ENCODE measurements around the gene CDK3.

CDK3 gene

GRCh38 chr17:76009447-76009846 is 8.8 kb downstream of the CDK3 start:
- no peak for TF ChIP-seq CTCF (IDR thresholded peaks at IDR 0.05; ENCODE audit: borderline replicate concordance, insufficient read depth, low read depth, low read length)
- H3K4me3 ChIP-seq (ENCODE audit: low read depth, low read length): no peak overlapping the region

- no peak for TF ChIP-seq CTCF (IDR thresholded peaks at IDR 0.05; ENCODE audit: borderline replicate concordance, insufficient read depth, low read depth, low read length)
- H3K4me3 ChIP-seq (ENCODE audit: low read depth, low read length): no peak overlapping the region
These were observed 9.5 kb downstream of the CDK3 start for GRCh38 chr17:76009969-76010661.

- no peak for TF ChIP-seq CTCF (IDR thresholded peaks at IDR 0.05; ENCODE audit: borderline replicate concordance, insufficient read depth, low read depth, low read length)
- H3K4me3 ChIP-seq (ENCODE audit: low read depth, low read length): no peak overlapping the region
These were observed 11.3 kb downstream of the CDK3 start for GRCh38 chr17:76011951-76012350.

GRCh38 chr17:76013377-76013932 is 12.8 kb downstream of the CDK3 start:
- no peak for TF ChIP-seq CTCF (IDR thresholded peaks at IDR 0.05; ENCODE audit: borderline replicate concordance, insufficient read depth, low read depth, low read length)

GRCh38 chr17:76014100-76014924 is 13.7 kb downstream of the CDK3 start:
- TF ChIP-seq CTCF (IDR thresholded peaks at IDR 0.05; ENCODE audit: borderline replicate concordance, insufficient read depth, low read depth, low read length): peak; percentile 99
- no peak overlapping the region for H3K4me3 ChIP-seq (ENCODE audit: low read depth, low read length)

More at GRCh38 chr17:76013377-76013932, 12.8 kb downstream of the CDK3 start:
- H3K4me3 ChIP-seq (ENCODE audit: low read depth, low read length): no peak overlapping the region

GRCh38 chr17:76014925-76015261 is 14.2 kb downstream of the CDK3 start:
- no peak overlapping the region for H3K4me3 ChIP-seq (ENCODE audit: low read depth, low read length)
- TF ChIP-seq CTCF (IDR thresholded peaks at IDR 0.05; ENCODE audit: borderline replicate concordance, insufficient read depth, low read depth, low read length): no peak

Measured in GM12875 (cell line).